KOPT-K1 (cell line): ENCODE data around the gene APOA1.

Experiments used
- H3K27ac ChIP-seq: fragments of 200-600 bp; sonication (generic); 2 replicates; pipeline ENCODE4 v1.5.1; 2016; ENCODE audit warnings: antibody characterized with exemption, mild to moderate bottlenecking, low read depth, low read length; ENCODE audit not compliant: poor library complexity, severe bottlenecking
- H3K36me3 ChIP-seq: fragments of 200-600 bp; sonication (generic); 2 replicates; pipeline ENCODE4 v1.5.1; 2017; ENCODE audit warnings: antibody characterized with exemption, mild to moderate bottlenecking, low read length, moderate library complexity; ENCODE audit not compliant: insufficient read depth
- H3K9me3 ChIP-seq: fragments of 200-600 bp; sonication (generic); 2 replicates; pipeline ENCODE4 v1.5.1; 2017; ENCODE audit warnings: antibody characterized with exemption, low read length, mild to moderate bottlenecking; ENCODE audit not compliant: insufficient read depth, poor library complexity, severe bottlenecking

Gene APOA1

DNA sequence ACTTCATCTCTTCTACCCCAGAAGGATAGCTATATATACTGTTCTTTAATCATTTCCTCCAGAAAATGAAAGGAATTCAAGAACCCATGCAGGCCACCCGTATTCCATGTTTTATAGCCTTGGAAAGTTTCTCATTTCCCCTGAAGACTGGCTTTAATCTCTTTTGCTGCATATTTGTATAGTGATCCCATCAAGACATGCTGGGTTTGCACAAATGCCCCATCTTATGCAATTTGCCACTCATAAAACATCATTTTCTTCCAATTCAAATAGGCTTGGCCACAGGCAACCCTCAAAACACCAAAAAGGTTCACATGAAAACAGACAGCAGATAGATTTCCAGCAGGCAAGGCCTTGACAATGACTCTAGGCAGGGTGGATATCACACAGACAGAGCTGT, 28.3 kb upstream of the APOA1 start:
- no peaks in the 10 kb centered on the region for H3K9me3 ChIP-seq
- peaks cover 93% of the 10 kb centered on the region for H3K36me3 ChIP-seq
- H3K27ac ChIP-seq = no peak overlapping the region

DNA sequence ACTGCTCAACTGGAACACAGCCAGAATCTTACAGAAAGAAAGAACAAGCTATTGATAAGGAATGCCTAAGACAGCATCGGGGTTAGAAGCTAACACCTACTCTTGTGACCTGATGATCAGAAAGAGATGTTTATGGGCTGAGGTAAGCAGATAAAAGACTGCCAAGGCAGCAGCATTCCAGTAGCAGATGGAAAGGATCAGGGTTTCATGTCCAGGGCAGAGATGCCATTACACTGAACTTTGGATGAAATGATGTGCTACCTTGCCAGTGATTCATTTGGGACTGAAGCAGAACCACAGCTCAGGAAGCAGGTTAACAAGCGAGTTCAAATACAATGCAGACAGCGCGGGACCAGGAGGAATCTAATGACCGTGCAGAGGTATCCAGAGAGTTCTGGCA, 27.1 kb upstream of the APOA1 start:
- H3K27ac ChIP-seq = no peak overlapping the region
- H3K36me3 ChIP-seq = peaks cover 93% of the 10 kb centered on the region
- H3K9me3 ChIP-seq = no peaks in the 10 kb centered on the region

GRCh38 chr11:116862951-116863350, 25.5 kb upstream of the APOA1 start:
- H3K36me3 ChIP-seq = peaks cover 94% of the 10 kb centered on the region
- no peak overlapping the region for H3K27ac ChIP-seq
- no peaks in the 10 kb centered on the region for H3K9me3 ChIP-seq

GRCh38 chr11:116862185-116862584, 24.8 kb upstream of the APOA1 start:
- Histone ChIP-seq H3K36me3 (peaks cover 94% of the 10 kb centered on the region), H3K27ac (no peak overlapping the region), H3K9me3 (no peaks in the 10 kb centered on the region)

DNA sequence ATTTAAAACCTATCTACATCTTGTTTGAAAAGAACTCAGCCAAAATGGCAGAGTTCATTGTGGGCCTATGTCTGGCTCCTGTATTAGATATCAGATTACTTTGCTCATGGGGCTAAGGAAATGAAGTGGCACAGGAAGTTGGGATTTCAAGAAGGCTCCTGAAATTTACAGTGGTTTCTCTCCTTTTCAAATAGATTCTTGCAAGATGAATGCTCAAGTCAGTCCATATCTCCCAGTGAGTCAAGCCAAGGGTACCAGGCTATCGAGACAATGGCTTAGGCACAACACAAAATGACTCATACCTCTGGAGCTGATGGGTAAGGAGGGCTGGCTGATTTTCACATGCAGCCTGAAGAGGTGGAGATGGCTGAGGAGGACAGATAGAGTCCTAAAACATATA, 24.1 kb upstream of the APOA1 start:
- Histone ChIP-seq H3K9me3 (no peaks in the 10 kb centered on the region), H3K27ac (no peak overlapping the region), H3K36me3 (peaks cover 94% of the 10 kb centered on the region)

DNA sequence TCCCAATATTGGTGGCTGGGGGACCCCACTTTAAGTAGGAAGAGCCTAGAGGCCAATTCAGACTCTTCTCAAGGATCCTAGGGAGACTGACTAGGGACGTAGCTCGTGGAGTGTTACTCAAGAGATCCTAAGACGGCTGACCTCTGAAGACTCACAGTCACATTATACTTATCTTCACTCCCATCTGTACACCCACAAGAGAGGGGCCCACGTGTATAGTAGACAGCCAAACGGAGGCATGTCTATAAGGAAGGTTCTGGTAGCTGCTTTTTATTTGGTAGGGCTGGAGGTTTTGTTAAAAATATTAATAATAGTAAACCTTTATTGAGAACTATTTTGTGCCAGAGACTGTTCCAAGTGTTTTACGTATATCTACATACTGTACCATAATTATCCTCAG, 22.9 kb upstream of the APOA1 start:
- Histone ChIP-seq H3K9me3 (no peaks in the 10 kb centered on the region), H3K27ac (no peak overlapping the region), H3K36me3 (peaks cover 88% of the 10 kb centered on the region)

DNA sequence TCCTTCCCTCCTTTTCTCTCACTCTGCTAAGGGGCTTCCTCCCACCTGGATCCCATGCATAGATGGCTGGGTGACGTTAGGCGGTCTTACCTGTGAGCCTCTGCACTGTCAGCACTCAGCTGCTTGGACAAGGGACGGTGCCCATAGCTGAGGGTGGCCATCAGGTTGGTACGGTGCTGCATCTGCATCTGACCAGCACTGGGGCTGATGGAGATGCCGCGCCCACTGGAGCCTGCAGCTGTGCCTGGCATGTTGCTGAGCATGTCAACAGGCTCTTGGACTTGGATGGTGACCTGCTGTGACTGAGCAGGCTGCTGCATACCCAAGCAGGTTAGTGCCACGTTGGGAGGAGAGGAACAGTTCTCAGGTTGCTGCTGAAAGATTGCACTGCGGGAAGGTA, 21.8 kb upstream of the APOA1 start:
- Histone ChIP-seq H3K27ac (no peak overlapping the region), H3K9me3 (no peaks in the 10 kb centered on the region), H3K36me3 (peaks cover 80% of the 10 kb centered on the region)

- no peak overlapping the region for H3K27ac ChIP-seq
- H3K9me3 ChIP-seq = no peaks in the 10 kb centered on the region
- H3K36me3 ChIP-seq = peaks cover 67% of the 10 kb centered on the region
These were observed 20.5 kb upstream of the APOA1 start for GRCh38 chr11:116857936-116858335.

DNA sequence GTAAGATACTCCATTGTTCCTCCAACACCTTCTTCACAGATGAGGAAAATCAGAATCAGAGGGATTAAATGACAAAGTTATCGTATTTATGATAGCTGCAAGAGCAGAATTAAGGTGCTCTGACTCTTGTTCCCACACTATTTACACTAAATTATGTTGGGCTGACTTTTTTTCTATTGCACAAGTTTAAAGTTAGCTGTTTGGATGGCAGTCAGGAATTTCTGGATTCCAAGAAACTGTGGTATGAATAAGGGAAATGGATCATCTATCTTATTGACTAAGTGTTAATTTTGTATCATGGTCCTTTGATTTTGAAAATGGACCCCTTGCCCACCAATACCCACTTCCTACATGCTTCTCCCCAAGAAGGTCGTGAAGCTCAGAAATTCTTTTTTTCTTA, 19.9 kb upstream of the APOA1 start:
- Histone ChIP-seq H3K27ac (no peak overlapping the region), H3K9me3 (no peaks in the 10 kb centered on the region), H3K36me3 (peaks cover 61% of the 10 kb centered on the region)

- Histone ChIP-seq H3K36me3 (peaks cover 52% of the 10 kb centered on the region), H3K9me3 (no peaks in the 10 kb centered on the region), H3K27ac (no peak overlapping the region)
These were observed 19.0 kb upstream of the APOA1 start for GRCh38 chr11:116856423-116856822.

- Histone ChIP-seq H3K27ac (peak overlapping the region; percentile 11), H3K36me3 (peaks cover 42% of the 10 kb centered on the region)
These were observed 18.0 kb upstream of the APOA1 start for GRCh38 chr11:116855413-116855812.

DNA sequence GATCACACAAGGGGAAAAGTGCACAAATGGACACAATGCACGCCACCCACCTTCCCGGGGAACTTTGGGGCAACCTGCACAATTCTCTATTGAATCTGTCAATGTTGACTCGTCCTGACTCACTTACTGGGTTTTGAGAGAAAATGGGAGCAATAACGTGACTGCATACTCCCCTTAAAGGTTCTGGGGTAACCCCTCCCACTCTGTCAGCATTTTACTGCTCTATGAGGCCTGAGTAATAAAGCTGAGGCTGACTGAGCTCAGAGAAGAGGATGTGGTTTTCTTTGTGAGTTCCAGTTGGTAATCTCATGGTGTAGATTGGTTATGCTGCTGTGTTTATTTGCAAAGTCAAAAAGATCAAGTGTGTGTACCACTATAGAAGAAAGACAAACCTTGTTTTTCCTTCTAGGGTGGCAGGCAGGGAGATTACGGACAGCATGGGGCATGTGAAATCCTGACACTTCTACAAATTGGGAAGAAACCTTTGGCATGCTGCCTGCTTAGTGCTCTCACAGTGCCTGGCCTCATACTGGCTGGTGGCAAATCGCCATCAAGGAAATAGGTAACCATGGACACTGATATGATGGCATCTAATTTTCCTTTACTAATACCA, 16.1 kb upstream of the APOA1 start:
- Histone ChIP-seq H3K36me3 (peaks cover 31% of the 10 kb centered on the region), H3K9me3 (no peaks in the 10 kb centered on the region), H3K27ac (peak overlapping the region; percentile 78)

More at GRCh38 chr11:116855413-116855812, 18.0 kb upstream of the APOA1 start:
- no peaks in the 10 kb centered on the region for H3K9me3 ChIP-seq

GRCh38 chr11:116852261-116853031, 15.0 kb upstream of the APOA1 start:
- Histone ChIP-seq H3K27ac (peak overlapping the region; percentile 78), H3K9me3 (no peaks in the 10 kb centered on the region), H3K36me3 (peaks cover 27% of the 10 kb centered on the region)

DNA sequence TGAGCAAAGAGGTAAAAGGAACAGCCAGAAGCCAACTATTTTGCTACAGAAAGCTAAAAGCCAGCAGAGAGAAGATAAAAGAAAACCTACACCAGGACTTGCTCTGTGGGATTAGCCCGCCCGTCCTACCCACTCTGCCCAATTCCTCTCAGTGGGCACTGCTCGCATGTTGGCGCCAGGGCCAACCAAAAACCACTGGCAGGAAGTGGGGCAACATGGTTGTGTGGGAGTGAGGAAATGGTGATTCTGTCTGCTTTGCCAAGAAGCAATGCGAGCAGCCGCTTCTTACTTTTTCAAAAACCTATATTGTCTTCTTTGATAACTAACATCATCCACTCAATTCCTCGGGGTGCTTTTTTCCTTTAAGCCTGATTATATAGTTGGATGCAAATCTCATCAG, 14.2 kb upstream of the APOA1 start:
- Histone ChIP-seq H3K27ac (peak overlapping the region; percentile 78), H3K9me3 (no peaks in the 10 kb centered on the region), H3K36me3 (peaks cover 27% of the 10 kb centered on the region)

- H3K36me3 ChIP-seq = peaks cover 43% of the 10 kb centered on the region
These were observed 12.1 kb upstream of the APOA1 start for GRCh38 chr11:116849486-116849885.

DNA sequence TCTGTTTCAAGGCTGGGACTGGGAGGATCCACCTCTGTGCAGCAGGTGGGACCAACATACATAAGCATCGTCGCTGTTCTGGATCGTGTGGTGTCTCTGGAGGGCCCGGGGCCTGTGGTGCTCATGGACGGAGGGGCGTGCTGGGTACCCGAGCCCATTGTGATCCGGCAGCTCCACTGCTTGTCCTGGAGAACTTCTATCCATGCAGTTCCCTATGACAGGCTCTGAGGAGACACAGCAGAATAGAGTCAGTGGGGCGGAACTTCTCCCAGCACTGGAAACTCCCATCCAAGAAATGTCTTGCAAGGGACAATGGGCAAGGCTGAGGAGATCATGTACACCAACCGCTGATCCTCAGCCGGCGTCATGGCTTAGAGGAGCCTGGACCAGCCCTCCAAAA, 11.6 kb upstream of the APOA1 start:
- Histone ChIP-seq H3K36me3 (peaks cover 44% of the 10 kb centered on the region), H3K9me3 (no peaks in the 10 kb centered on the region), H3K27ac (peak overlapping the region; percentile 14)

More at GRCh38 chr11:116849486-116849885, 12.1 kb upstream of the APOA1 start:
- Histone ChIP-seq H3K27ac (peak overlapping the region; percentile 14), H3K9me3 (no peaks in the 10 kb centered on the region)
